RWPE2 (cell line): ENCODE results near the gene RBKS.

ENCODE experiments used
- ATAC-seq: fragments of 200-7000 bp; cut with Tn5 transposase; 3 replicates; pipeline ENCODE4 v1.9.1; 2021; ENCODE audit warnings: low read depth
- DNase-seq: peaks from one replicate; pipeline ENCODE4 v3.0.0-alpha.2; 2020; ENCODE audit warnings: low spot score
- H3K27ac ChIP-seq: fragments of 450-650 bp; 2 replicates; pipeline ENCODE4 v1.5.1; 2017; ENCODE audit warnings: mild to moderate bottlenecking; ENCODE audit not compliant: poor library complexity, severe bottlenecking
- H3K27me3 ChIP-seq: fragments of 250-450 bp; sonication (Bioruptor Pico); 2 replicates; pipeline ENCODE4 v1.5.1; 2021; ENCODE audit warnings: mild to moderate bottlenecking, moderate library complexity; ENCODE audit not compliant: insufficient read depth, poor library complexity, severe bottlenecking
- H3K36me3 ChIP-seq: fragments of 250-450 bp; sonication (Bioruptor Pico); 2 replicates; pipeline ENCODE4 v1.5.1; 2020; ENCODE audit warnings: low read depth, mild to moderate bottlenecking, moderate library complexity
- H3K4me1 ChIP-seq: fragments of 250-450 bp; sonication (Bioruptor Pico); 2 replicates; pipeline ENCODE4 v1.5.1; 2021; ENCODE audit warnings: mild to moderate bottlenecking, moderate library complexity; ENCODE audit not compliant: insufficient read depth, poor library complexity, severe bottlenecking
- H3K4me3 ChIP-seq: fragments of 250-450 bp; sonication (Bioruptor Pico); 2 replicates; pipeline ENCODE4 v1.5.1; 2021; ENCODE audit warnings: mild to moderate bottlenecking, moderate library complexity; ENCODE audit not compliant: severe bottlenecking
- H3K9me3 ChIP-seq: fragments of 250-450 bp; sonication (Bioruptor Pico); 2 replicates; pipeline ENCODE4 v1.5.1; 2021; ENCODE audit warnings: mild to moderate bottlenecking, moderate library complexity; ENCODE audit not compliant: severe bottlenecking
- TF ChIP-seq, protein P1 (sequence below): fragments of 450-650 bp; IDR thresholded peaks from one replicate; pipeline ENCODE4 v1.5.1; 2017; ENCODE audit warnings: mild to moderate bottlenecking, moderate library complexity; ENCODE audit not compliant: poor library complexity, severe bottlenecking

The RBKS gene

GRCh38 chr2:27854229-27854862, 35.8 kb downstream of the RBKS start:
- Histone ChIP-seq H3K4me3 (no peak overlapping the region), H3K27ac (no peak overlapping the region), H3K9me3 (peaks cover 4% of the 10 kb centered on the region), H3K36me3 (no peaks in the 10 kb centered on the region), H3K27me3 (no peaks in the 10 kb centered on the region), H3K4me1 (peaks cover 15% of the 10 kb centered on the region)
- no peak for ATAC-seq
- DNase-seq: no peak
- TF ChIP-seq, protein P1, sequence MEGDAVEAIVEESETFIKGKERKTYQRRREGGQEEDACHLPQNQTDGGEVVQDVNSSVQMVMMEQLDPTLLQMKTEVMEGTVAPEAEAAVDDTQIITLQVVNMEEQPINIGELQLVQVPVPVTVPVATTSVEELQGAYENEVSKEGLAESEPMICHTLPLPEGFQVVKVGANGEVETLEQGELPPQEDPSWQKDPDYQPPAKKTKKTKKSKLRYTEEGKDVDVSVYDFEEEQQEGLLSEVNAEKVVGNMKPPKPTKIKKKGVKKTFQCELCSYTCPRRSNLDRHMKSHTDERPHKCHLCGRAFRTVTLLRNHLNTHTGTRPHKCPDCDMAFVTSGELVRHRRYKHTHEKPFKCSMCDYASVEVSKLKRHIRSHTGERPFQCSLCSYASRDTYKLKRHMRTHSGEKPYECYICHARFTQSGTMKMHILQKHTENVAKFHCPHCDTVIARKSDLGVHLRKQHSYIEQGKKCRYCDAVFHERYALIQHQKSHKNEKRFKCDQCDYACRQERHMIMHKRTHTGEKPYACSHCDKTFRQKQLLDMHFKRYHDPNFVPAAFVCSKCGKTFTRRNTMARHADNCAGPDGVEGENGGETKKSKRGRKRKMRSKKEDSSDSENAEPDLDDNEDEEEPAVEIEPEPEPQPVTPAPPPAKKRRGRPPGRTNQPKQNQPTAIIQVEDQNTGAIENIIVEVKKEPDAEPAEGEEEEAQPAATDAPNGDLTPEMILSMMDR: no peak

DNA sequence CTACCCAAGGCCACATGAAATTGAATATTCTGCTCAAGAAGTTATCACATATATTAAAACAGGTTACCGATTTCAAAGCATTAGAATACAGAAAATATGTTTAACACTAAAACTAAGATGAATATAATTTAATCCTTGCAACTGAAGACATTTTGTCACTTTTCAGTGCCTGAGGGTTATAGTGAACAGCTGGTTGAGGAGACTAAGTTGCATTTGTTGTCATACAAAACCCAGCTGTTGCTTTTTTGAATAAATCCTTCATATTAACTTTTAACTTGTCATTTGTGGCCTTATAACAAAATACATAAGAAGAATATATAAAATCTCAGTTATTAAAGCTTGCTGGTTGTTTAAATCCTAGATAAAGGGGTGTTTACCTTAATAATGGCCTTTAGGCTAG, 37.5 kb downstream of the RBKS start:
- Histone ChIP-seq H3K27me3 (no peaks in the 10 kb centered on the region), H3K27ac (no peak overlapping the region), H3K9me3 (peaks cover 1% of the 10 kb centered on the region), H3K36me3 (no peaks in the 10 kb centered on the region), H3K4me1 (peaks cover 15% of the 10 kb centered on the region), H3K4me3 (no peak overlapping the region)
- DNase-seq: no peak
- TF ChIP-seq, protein P1: no peak
- ATAC-seq: no peak

GRCh38 chr2:27849558-27850205, 40.5 kb downstream of the RBKS start:
- H3K36me3 ChIP-seq: no peaks in the 10 kb centered on the region
- no peak overlapping the region for H3K4me3 ChIP-seq
- ATAC-seq (no peak), DNase-seq (no peak)
- H3K4me1 ChIP-seq: peaks cover 4% of the 10 kb centered on the region
- H3K9me3 ChIP-seq: no peaks in the 10 kb centered on the region
- no peak overlapping the region for H3K27ac ChIP-seq
- H3K27me3 ChIP-seq: no peaks in the 10 kb centered on the region
- TF ChIP-seq, protein P1: no peak

DNA sequence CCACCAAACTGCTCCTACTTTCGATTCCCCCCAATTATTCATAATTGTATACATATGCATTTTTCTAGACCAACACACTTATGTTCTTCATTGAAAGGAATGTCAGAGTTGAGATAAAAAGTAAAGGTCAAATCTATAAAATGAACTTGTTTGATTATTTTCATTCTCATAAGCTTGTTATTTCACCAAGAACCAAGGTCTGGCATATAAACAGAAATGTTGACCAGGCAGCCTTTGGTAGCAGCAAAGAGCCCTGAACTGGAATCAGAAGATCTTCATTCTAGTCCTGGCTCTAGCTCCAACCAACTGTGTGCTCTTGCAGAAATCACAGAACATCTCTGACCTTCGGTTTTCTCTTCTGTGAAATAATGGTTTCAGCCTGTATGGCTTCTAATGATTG, 42.9 kb downstream of the RBKS start:
- TF ChIP-seq, protein P1: no peak
- peaks cover 14% of the 10 kb centered on the region for H3K4me1 ChIP-seq
- no peaks in the 10 kb centered on the region for H3K27me3 ChIP-seq
- ATAC-seq (no peak), DNase-seq (no peak)
- no peaks in the 10 kb centered on the region for H3K36me3 ChIP-seq
- H3K4me3 ChIP-seq: no peak overlapping the region
- no peak overlapping the region for H3K27ac ChIP-seq
- H3K9me3 ChIP-seq: no peaks in the 10 kb centered on the region

GRCh38 chr2:27844821-27845255, 45.3 kb downstream of the RBKS start:
- TF ChIP-seq, protein P1: no peak
- no peaks in the 10 kb centered on the region for H3K9me3 ChIP-seq
- DNase-seq (no peak), ATAC-seq (no peak)
- H3K4me3 ChIP-seq: no peak overlapping the region
- H3K27ac ChIP-seq: no peak overlapping the region
- no peaks in the 10 kb centered on the region for H3K36me3 ChIP-seq
- H3K27me3 ChIP-seq: no peaks in the 10 kb centered on the region
- H3K4me1 ChIP-seq: peaks cover 14% of the 10 kb centered on the region
